Neural progenitor cell (in vitro differentiated cells): ENCODE measurements around the gene UQCC2. TPM values are rescaled to one million over a fixed set of nuclear protein-coding genes. Genes with fewer than 3 reads are reported as not detected.

Source experiments
- DNase-seq: peaks from one replicate; pipeline ENCODE4 v3.0.0-alpha.2; 2016; ENCODE audit warnings: low spot score
- H2AFZ ChIP-seq: fragments of 200-600 bp; sonication (generic); replicated peaks from 2 replicates; pipeline ENCODE4 v1.6.1; 2016; ENCODE audit warnings: antibody characterized with exemption
- H3F3A ChIP-seq: fragments of 200-600 bp; sonication (generic); 2 replicates; pipeline ENCODE4 v1.6.1; 2016; ENCODE audit warnings: antibody characterized with exemption, low read depth
- H3K27ac ChIP-seq: fragments of 200-600 bp; sonication (generic); 2 replicates; pipeline ENCODE4 v1.5.1; 2016; ENCODE audit warnings: mild to moderate bottlenecking
- H3K27me3 ChIP-seq: fragments of 200-600 bp; sonication (generic); 2 replicates; pipeline ENCODE4 v1.6.1; 2016; ENCODE audit warnings: mild to moderate bottlenecking, moderate library complexity
- H3K36me3 ChIP-seq: fragments of 200-600 bp; sonication (generic); 2 replicates; pipeline ENCODE4 v1.5.1; 2016
- H3K4me1 ChIP-seq: fragments of 200-600 bp; sonication (generic); 2 replicates; pipeline ENCODE4 v1.6.1; 2016; ENCODE audit warnings: mixed run types
- H3K4me2 ChIP-seq: fragments of 200-600 bp; sonication (generic); 2 replicates; pipeline ENCODE4 v1.6.1; 2016
- H3K4me3 ChIP-seq: fragments of 200-600 bp; sonication (generic); 2 replicates; pipeline ENCODE4 v1.5.1; 2016
- H3K79me2 ChIP-seq: fragments of 200-600 bp; sonication (generic); 2 replicates; pipeline ENCODE4 v1.6.1; 2016; ENCODE audit warnings: low read depth
- H3K9ac ChIP-seq: fragments of 200-600 bp; sonication (generic); 2 replicates; pipeline ENCODE4 v1.6.1; 2016
- H3K9me3 ChIP-seq: fragments of 200-600 bp; sonication (generic); 2 replicates; pipeline ENCODE4 v1.5.1; 2016; ENCODE audit warnings: low read depth
- H4K20me1 ChIP-seq: fragments of 200-600 bp; sonication (generic); 2 replicates; pipeline ENCODE4 v1.6.1; 2016; ENCODE audit warnings: low read depth
- H3K27ac Mint-ChIP-seq: 3 replicates; pipeline ENCODE4 v1.8.0; 2021; ENCODE audit warnings: mixed read lengths
- H3K27me3 Mint-ChIP-seq: 2 replicates; pipeline ENCODE4 v1.8.0; 2022; ENCODE audit warnings: low read depth, mild to moderate bottlenecking, inconsistent platforms, moderate library complexity, mixed read lengths; ENCODE audit not compliant: insufficient read depth
- H3K36me3 Mint-ChIP-seq: 3 replicates; pipeline ENCODE4 v1.8.0; 2021; ENCODE audit warnings: mixed read lengths
- H3K4me1 Mint-ChIP-seq: 3 replicates; pipeline ENCODE4 v1.8.0; 2021; ENCODE audit warnings: mixed read lengths
- H3K4me3 Mint-ChIP-seq: 3 replicates; pipeline ENCODE4 v1.8.0; 2021; ENCODE audit warnings: mild to moderate bottlenecking, moderate library complexity, mixed read lengths
- H3K9me3 Mint-ChIP-seq: 3 replicates; pipeline ENCODE4 v1.8.0; 2020; ENCODE audit warnings: mixed read lengths
- CTCF ChIP-seq: fragments of 200-600 bp; sonication (generic); IDR thresholded peaks from 2 replicates; pipeline ENCODE4 v1.5.1; 2017; ENCODE audit warnings: antibody characterized with exemption, mild to moderate bottlenecking
- EZH2 ChIP-seq: fragments of 200-600 bp; sonication (generic); IDR thresholded peaks from 2 replicates; pipeline ENCODE4 v1.6.1; 2017; ENCODE audit warnings: antibody characterized with exemption, mild to moderate bottlenecking, moderate library complexity
- EZH2phosphoT487 ChIP-seq: fragments of 200-600 bp; sonication (generic); IDR thresholded peaks from 2 replicates; pipeline ENCODE4 v1.6.1; 2017; ENCODE audit warnings: antibody characterized with exemption
- total RNA-seq: library from RNA; depleted of rRNA; stranded (reverse); fragments of >200 nt; gene quantifications from 2 replicates; pipeline ENCODE4 v1.2.3, GENCODE V29; 2015; ENCODE audit warnings: low replicate concordance

The UQCC2 gene
- total RNA-seq, 1 donor from 2014 or later, result 95.9 TPM

GRCh38 chr6:33689879-33690278, 21.6 kb downstream of the UQCC2 start:
- no peak overlapping the region for H3K4me2 ChIP-seq
- H3K27ac ChIP-seq, result no peak overlapping the region
- TF ChIP-seq EZH2phosphoT487, result no peak
- no peak for TF ChIP-seq CTCF
- TF ChIP-seq EZH2, result no peak
- H3F3A ChIP-seq, result peaks cover 4% of the 10 kb centered on the region
- H3K9ac ChIP-seq, result no peak overlapping the region
- no peak for DNase-seq
- H2AFZ ChIP-seq, result no peak overlapping the region
- H3K9me3 Mint-ChIP-seq, result no peaks in the 10 kb centered on the region
- H3K9me3 ChIP-seq, result no peaks in the 10 kb centered on the region
- peaks cover 24% of the 10 kb centered on the region for H3K4me1 Mint-ChIP-seq
- peaks cover 2% of the 10 kb centered on the region for H4K20me1 ChIP-seq
- no peak overlapping the region for H3K4me3 ChIP-seq
- peaks cover 8% of the 10 kb centered on the region for H3K27me3 Mint-ChIP-seq
- H3K79me2 ChIP-seq, result no peaks in the 10 kb centered on the region
- H3K36me3 Mint-ChIP-seq, result peaks cover 6% of the 10 kb centered on the region
- no peaks in the 10 kb centered on the region for H3K27me3 ChIP-seq
- no peaks in the 10 kb centered on the region for H3K36me3 ChIP-seq
- H3K4me1 ChIP-seq, result peaks cover 3% of the 10 kb centered on the region
- H3K4me3 Mint-ChIP-seq, result no peak overlapping the region
- H3K27ac Mint-ChIP-seq, result no peak overlapping the region

GRCh38 chr6:33689148-33689494, 22.4 kb downstream of the UQCC2 start:
- Mint-ChIP-seq H3K9me3 (no peaks in the 10 kb centered on the region), H3K36me3 (peaks cover 6% of the 10 kb centered on the region), H3K27me3 (peaks cover 8% of the 10 kb centered on the region), H3K27ac (peak overlapping the region; percentile 42), H3K4me3 (no peak overlapping the region), H3K4me1 (peaks cover 21% of the 10 kb centered on the region)
- no peak overlapping the region for H2AFZ ChIP-seq
- peaks cover 4% of the 10 kb centered on the region for H3F3A ChIP-seq
- H3K4me2 ChIP-seq, result no peak overlapping the region
- H3K36me3 ChIP-seq, result no peaks in the 10 kb centered on the region
- no peak overlapping the region for H3K27ac ChIP-seq
- no peak for TF ChIP-seq EZH2phosphoT487
- TF ChIP-seq CTCF, result no peak
- TF ChIP-seq EZH2, result no peak
- H3K9ac ChIP-seq, result no peak overlapping the region
- DNase-seq, result no peak
- H3K4me1 ChIP-seq, result peaks cover 3% of the 10 kb centered on the region
- no peak overlapping the region for H3K4me3 ChIP-seq
- no peaks in the 10 kb centered on the region for H3K27me3 ChIP-seq
- H3K9me3 ChIP-seq, result no peaks in the 10 kb centered on the region
- no peaks in the 10 kb centered on the region for H3K79me2 ChIP-seq
- H4K20me1 ChIP-seq, result peaks cover 2% of the 10 kb centered on the region

GRCh38 chr6:33688451-33689147, 22.9 kb downstream of the UQCC2 start:
- H3K4me1 Mint-ChIP-seq, result peaks cover 19% of the 10 kb centered on the region
- H3K4me3 Mint-ChIP-seq, result no peak overlapping the region
- H3K9me3 Mint-ChIP-seq, result no peaks in the 10 kb centered on the region
- no peak for TF ChIP-seq EZH2phosphoT487
- TF ChIP-seq CTCF, result no peak
- TF ChIP-seq EZH2, result no peak
- no peaks in the 10 kb centered on the region for H3K79me2 ChIP-seq
- H3K4me3 ChIP-seq, result no peak overlapping the region
- H3K36me3 ChIP-seq, result no peaks in the 10 kb centered on the region
- no peaks in the 10 kb centered on the region for H3K27me3 ChIP-seq
- peaks cover 5% of the 10 kb centered on the region for H3K36me3 Mint-ChIP-seq
- peaks cover 4% of the 10 kb centered on the region for H3F3A ChIP-seq
- no peak overlapping the region for H3K27ac Mint-ChIP-seq
- H3K4me1 ChIP-seq, result peaks cover 3% of the 10 kb centered on the region
- H4K20me1 ChIP-seq, result peaks cover 2% of the 10 kb centered on the region
- H3K27ac ChIP-seq, result no peak overlapping the region
- no peak overlapping the region for H3K4me2 ChIP-seq
- H3K9me3 ChIP-seq, result no peaks in the 10 kb centered on the region
- H3K9ac ChIP-seq, result no peak overlapping the region
- H3K27me3 Mint-ChIP-seq, result peaks cover 8% of the 10 kb centered on the region
- no peak for DNase-seq
- no peak overlapping the region for H2AFZ ChIP-seq
